PC-3 (cell line): ENCODE measurements around the gene LSG1. TPM values are rescaled to one million over a fixed set of nuclear protein-coding genes. Genes with fewer than 3 reads are reported as not detected.
A peak's percentile ranks its signal among the peaks of the same experiment; 100 is the strongest.

ENCODE experiments used
- ATAC-seq: fragments of 200-7000 bp; cut with Tn5 transposase; 2 replicates; pipeline ENCODE4 v1.9.1; 2020; ENCODE audit warnings: mild to moderate bottlenecking, moderate library complexity
- BruUV-seq: library from RNA; stranded (reverse); fragments of 400-500 nt; replicated peaks from 2 replicates; lab custom pipeline; 2021; lab: Mats Ljungman, UMichigan
- CTCF ChIA-PET: fragments of 300-600 bp; sonication (Branson Sonifier 250); formaldehyde crosslinking; loops from one replicate; lab custom pipeline; 2022; ENCODE audit warnings: antibody characterized with exemption; lab: Charles Lee
- POLR2A ChIA-PET: fragments of 300-600 bp; sonication (Branson Sonifier 250); formaldehyde crosslinking; loops from one replicate; lab custom pipeline; 2022; ENCODE audit warnings: antibody characterized with exemption; ENCODE audit not compliant: unreplicated experiment; lab: Charles Lee
- DNase-seq: peaks from one replicate; pipeline ENCODE4 v3.0.0-alpha.2; 2015
- H2AFZ ChIP-seq: fragments of 300-600 bp; sonication (generic); 2 replicates; pipeline ENCODE4 v1.6.0; 2016; ENCODE audit warnings: antibody characterized with exemption, low read length
- H3F3A ChIP-seq: fragments of 300-600 bp; sonication (generic); one replicate; pipeline ENCODE4 v1.6.0; 2017; ENCODE audit warnings: antibody characterized with exemption, low read length, control low read depth, mild to moderate bottlenecking; ENCODE audit not compliant: unreplicated experiment
- H3K27ac ChIP-seq: fragments of 300-600 bp; sonication (generic); 2 replicates; pipeline ENCODE4 v1.5.1; 2016; ENCODE audit warnings: mild to moderate bottlenecking, low read length
- H3K27me3 ChIP-seq: fragments of 300-600 bp; sonication (generic); 2 replicates; pipeline ENCODE4 v1.6.1; 2016; ENCODE audit warnings: low read length, mixed read lengths
- H3K36me3 ChIP-seq: fragments of 300-600 bp; sonication (generic); 2 replicates; pipeline ENCODE4 v1.6.1; 2016; ENCODE audit warnings: low read depth, mixed run types, low read length, mixed read lengths
- H3K4me1 ChIP-seq: fragments of 300-600 bp; sonication (generic); 2 replicates; pipeline ENCODE4 v1.5.1; 2016; ENCODE audit warnings: low read length; ENCODE audit not compliant: insufficient read depth
- H3K4me2 ChIP-seq: fragments of 300-600 bp; sonication (generic); 2 replicates; pipeline ENCODE4 v1.6.0; 2016; ENCODE audit warnings: low read length
- H3K4me3 ChIP-seq: fragments of 300-600 bp; sonication (generic); 2 replicates; pipeline ENCODE4 v1.5.1; 2016; ENCODE audit warnings: mild to moderate bottlenecking, low read length, mixed read lengths
- H3K79me2 ChIP-seq: fragments of 300-600 bp; sonication (generic); 2 replicates; pipeline ENCODE4 v1.6.1; 2017; ENCODE audit warnings: low read length, mixed read lengths
- H3K9ac ChIP-seq: fragments of 300-600 bp; sonication (generic); 2 replicates; pipeline ENCODE4 v1.6.0; 2016; ENCODE audit warnings: mild to moderate bottlenecking, low read length
- H3K9me2 ChIP-seq: fragments of 300-600 bp; sonication (generic); replicated peaks from 2 replicates; pipeline ENCODE4 v1.6.1; 2016; ENCODE audit warnings: mixed run types, low read length, mixed read lengths
- H3K9me3 ChIP-seq: fragments of 300-600 bp; sonication (generic); 2 replicates; pipeline ENCODE4 v1.6.1; 2016; ENCODE audit warnings: low read length, mixed read lengths
- H4K20me1 ChIP-seq: fragments of 300-600 bp; sonication (generic); 2 replicates; pipeline ENCODE4 v1.6.1; 2016; ENCODE audit warnings: low read length, mixed read lengths
- CTCF ChIP-seq: fragments of 300-600 bp; sonication (generic); conservative IDR thresholded peaks from 2 replicates; pipeline ENCODE4 v1.5.1; 2017; ENCODE audit warnings: antibody characterized with exemption, low read depth, mild to moderate bottlenecking, low read length
- EZH2 ChIP-seq: fragments of 300-600 bp; sonication (generic); IDR thresholded peaks from one replicate; pipeline ENCODE4 v1.6.1; 2017; ENCODE audit warnings: antibody characterized with exemption, mild to moderate bottlenecking, low read length; ENCODE audit not compliant: unreplicated experiment
- EZH2phosphoT487 ChIP-seq: fragments of 300-600 bp; sonication (generic); IDR thresholded peaks from 2 replicates; pipeline ENCODE4 v1.6.1; 2018; ENCODE audit warnings: mild to moderate bottlenecking, antibody characterized with exemption, low read length, borderline replicate concordance
- intact Hi-C: fragments of 100-400 bp; cut with micrococcal nuclease; formaldehyde crosslinking; loops from 2 replicates; pipeline ENCODE4 v1.9.0; 2023
- total RNA-seq: library from RNA; depleted of rRNA; stranded (reverse); fragments of >200 nt; gene quantifications from 2 replicates; pipeline ENCODE4 v1.2.3, GENCODE V29; 2014

LSG1 gene
- total RNA-seq, 1 experiment from 2014 or later, result 83.8 TPM

- Histone ChIP-seq H3K4me3 (no peak overlapping the region), H3K9ac (no peak overlapping the region), H3K36me3 (no peaks in the 10 kb centered on the region), H3K27ac (no peak overlapping the region), H3F3A (no peaks in the 10 kb centered on the region), H3K9me2 (no peaks in the 10 kb centered on the region), H3K4me1 (peaks cover 11% of the 10 kb centered on the region), H3K27me3 (no peaks in the 10 kb centered on the region), H4K20me1 (peaks cover 12% of the 10 kb centered on the region), H2AFZ (no peak overlapping the region), H3K9me3 (no peaks in the 10 kb centered on the region), H3K4me2 (no peak overlapping the region), H3K79me2 (peaks cover 19% of the 10 kb centered on the region)
- no peak for TF ChIP-seq EZH2phosphoT487
- POLR2A ChIA-PET, result no interaction called here
- intact Hi-C loops, result no loop called here
- no peak for DNase-seq
- BruUV-seq, result no TSS peak
- ATAC-seq, result no peak
- CTCF ChIA-PET, result no interaction called here
These were observed 3.2 kb upstream of the LSG1 start for GRCh38 chr3:194675081-194675640.

GRCh38 chr3:194673761-194674160, 1.8 kb upstream of the LSG1 start:
- peaks cover 33% of the 10 kb centered on the region for H3K79me2 ChIP-seq
- no peaks in the 10 kb centered on the region for H3K9me2 ChIP-seq
- no TSS peak for BruUV-seq
- no peaks in the 10 kb centered on the region for H3K27me3 ChIP-seq
- H3K4me3 ChIP-seq, result no peak overlapping the region
- no peak for TF ChIP-seq EZH2
- H3F3A ChIP-seq, result no peaks in the 10 kb centered on the region
- ChIA-PET POLR2A (no interaction called here), CTCF (no interaction called here)
- peaks cover 17% of the 10 kb centered on the region for H4K20me1 ChIP-seq
- H3K27ac ChIP-seq, result no peak overlapping the region
- no peak overlapping the region for H3K9ac ChIP-seq
- intact Hi-C loops, result loop anchor here (2.0 to 5.0 kb wide), 2 partner anchors 341 to 585 kb away; no protein-coding TSS in a partner anchor
- H3K36me3 ChIP-seq, result peaks cover 11% of the 10 kb centered on the region; the same call in 1 of the 2 replicates
- ATAC-seq (no peak), DNase-seq (no peak)
- no peak overlapping the region for H3K4me2 ChIP-seq
- H3K9me3 ChIP-seq, result no peaks in the 10 kb centered on the region
- peaks cover 14% of the 10 kb centered on the region for H3K4me1 ChIP-seq
- no peak overlapping the region for H2AFZ ChIP-seq

GRCh38 chr3:194672876-194673275, 885 bp upstream of the LSG1 start:
- Histone ChIP-seq H3K79me2 (peaks cover 42% of the 10 kb centered on the region), H3K9ac (peak overlapping the region; percentile 89), H3K27me3 (no peaks in the 10 kb centered on the region), H3F3A (no peaks in the 10 kb centered on the region), H3K9me2 (no peaks in the 10 kb centered on the region), H3K4me2 (peak overlapping the region; percentile 93), H2AFZ (peak overlapping the region; percentile 64), H4K20me1 (peaks cover 17% of the 10 kb centered on the region), H3K4me1 (peaks cover 14% of the 10 kb centered on the region), H3K9me3 (no peaks in the 10 kb centered on the region), H3K27ac (peak overlapping the region; percentile 71), H3K36me3 (peaks cover 15% of the 10 kb centered on the region; the same call in 1 of the 2 replicates), H3K4me3 (peak overlapping the region; percentile 87)
- ChIA-PET CTCF (interaction anchor here (0.5 to 2.3 kb wide), 4 partner anchors 10 to 689 kb away, joined by 6 to 13 read pairs (median 8); no protein-coding TSS in a partner anchor), POLR2A (interaction anchor here (0.5 to 0.6 kb wide), 3 partner anchors 314 to 1787 kb away, joined by 3 read pairs; no protein-coding TSS in a partner anchor)
- TF ChIP-seq EZH2phosphoT487 (no peak), CTCF (no peak), EZH2 (no peak)
- DNase-seq, result no peak
- BruUV-seq, result TSS peak; percentile 96
- intact Hi-C loops, result loop anchor here (2.0 to 5.0 kb wide), 2 partner anchors 341 to 586 kb away; no protein-coding TSS in a partner anchor
- no peak for ATAC-seq
